Measurements from ENCODE around the gene CDYL2.

DNA sequence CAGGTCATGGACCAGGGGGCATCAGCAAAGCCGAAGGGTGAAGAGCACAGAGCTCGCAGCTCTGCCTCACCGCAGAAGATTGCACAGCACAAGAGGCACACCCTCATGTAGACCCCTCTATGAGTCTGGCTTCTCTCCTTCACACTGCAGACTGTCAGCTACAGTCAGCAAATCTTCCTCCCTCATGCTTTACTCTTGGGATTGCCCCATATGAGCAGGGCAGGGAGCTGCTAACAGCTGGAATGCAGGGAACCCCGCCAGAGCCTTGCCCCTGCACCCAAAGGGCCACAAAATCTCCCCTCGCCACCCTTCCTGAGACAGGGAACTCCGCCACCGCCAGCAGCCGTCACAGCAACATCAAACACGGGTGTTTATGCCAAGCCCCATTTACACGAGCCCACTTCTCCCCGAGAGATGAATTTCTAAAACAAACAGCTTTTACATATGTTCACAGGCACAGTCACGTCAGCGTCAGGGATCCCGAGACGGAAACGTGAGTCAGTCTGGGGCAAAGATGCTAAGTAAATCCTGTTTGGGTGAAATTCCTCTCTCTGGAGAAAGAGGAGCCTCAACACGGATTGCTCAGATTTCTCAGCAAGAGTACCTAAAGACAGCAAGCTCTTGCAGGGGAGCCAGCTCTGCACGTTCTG, 121.9 kb downstream of the CDYL2 start:
- TF ChIP-seq, protein P1, sequence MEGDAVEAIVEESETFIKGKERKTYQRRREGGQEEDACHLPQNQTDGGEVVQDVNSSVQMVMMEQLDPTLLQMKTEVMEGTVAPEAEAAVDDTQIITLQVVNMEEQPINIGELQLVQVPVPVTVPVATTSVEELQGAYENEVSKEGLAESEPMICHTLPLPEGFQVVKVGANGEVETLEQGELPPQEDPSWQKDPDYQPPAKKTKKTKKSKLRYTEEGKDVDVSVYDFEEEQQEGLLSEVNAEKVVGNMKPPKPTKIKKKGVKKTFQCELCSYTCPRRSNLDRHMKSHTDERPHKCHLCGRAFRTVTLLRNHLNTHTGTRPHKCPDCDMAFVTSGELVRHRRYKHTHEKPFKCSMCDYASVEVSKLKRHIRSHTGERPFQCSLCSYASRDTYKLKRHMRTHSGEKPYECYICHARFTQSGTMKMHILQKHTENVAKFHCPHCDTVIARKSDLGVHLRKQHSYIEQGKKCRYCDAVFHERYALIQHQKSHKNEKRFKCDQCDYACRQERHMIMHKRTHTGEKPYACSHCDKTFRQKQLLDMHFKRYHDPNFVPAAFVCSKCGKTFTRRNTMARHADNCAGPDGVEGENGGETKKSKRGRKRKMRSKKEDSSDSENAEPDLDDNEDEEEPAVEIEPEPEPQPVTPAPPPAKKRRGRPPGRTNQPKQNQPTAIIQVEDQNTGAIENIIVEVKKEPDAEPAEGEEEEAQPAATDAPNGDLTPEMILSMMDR (IDR thresholded peaks at IDR 0.05; ENCODE audit: poor library complexity): no peak
- no peak for TF ChIP-seq EZH2 (IDR thresholded peaks at IDR 0.05; ENCODE audit: borderline replicate concordance)

Data from hepatocyte (in vitro differentiated cells).